SK-N-DZ (cell line): ENCODE data around the gene ITGAD. TPM values are rescaled to one million over a fixed set of nuclear protein-coding genes. Genes with fewer than 3 reads are reported as not detected.

Experiments
- DNase-seq: peaks from one replicate; pipeline ENCODE4 v3.0.0-alpha.2; 2015; ENCODE audit warnings: low spot score
- polyA plus RNA-seq, 2 experiments: library from polyadenylated mRNA; depleted of rRNA; stranded (reverse); fragments of >200 nt; gene quantifications; 2 replicates each; pipeline ENCODE4 v1.2.3, GENCODE V29; 2014

Gene ITGAD
- not detected in 2 replicates for polyA plus RNA-seq (2014; cell fraction: cytosol; rRNA removed)
- not detected in 2 replicates for polyA plus RNA-seq (2014; cell fraction: nucleus; rRNA removed)

DNA sequence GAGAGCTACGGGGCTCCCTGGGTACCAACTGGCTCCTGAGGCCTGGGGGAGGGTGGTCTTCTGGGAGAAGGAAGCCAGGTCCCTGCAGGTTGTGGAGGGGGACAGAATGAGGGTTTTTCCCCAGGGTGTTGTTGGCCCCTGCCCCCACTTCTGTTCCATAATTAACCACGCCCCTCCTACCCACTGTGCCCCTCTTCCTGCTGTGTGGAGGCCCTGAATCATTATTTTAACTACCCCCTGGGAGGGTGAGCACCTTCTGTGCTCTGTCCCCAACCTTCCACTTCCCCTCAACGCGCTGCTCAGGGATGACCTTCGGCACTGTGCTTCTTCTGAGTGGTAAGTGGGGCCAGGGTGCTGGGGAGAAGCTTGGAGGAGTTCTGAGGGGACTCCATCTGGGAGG is at the start of gene ITGAD:
Gene ITGAD (plus strand): TSS at position 280 of the 400 bp plus-strand sequence. CDS start 26 bp downstream, at position 306.
- DNase-seq, result no peak

DNA sequence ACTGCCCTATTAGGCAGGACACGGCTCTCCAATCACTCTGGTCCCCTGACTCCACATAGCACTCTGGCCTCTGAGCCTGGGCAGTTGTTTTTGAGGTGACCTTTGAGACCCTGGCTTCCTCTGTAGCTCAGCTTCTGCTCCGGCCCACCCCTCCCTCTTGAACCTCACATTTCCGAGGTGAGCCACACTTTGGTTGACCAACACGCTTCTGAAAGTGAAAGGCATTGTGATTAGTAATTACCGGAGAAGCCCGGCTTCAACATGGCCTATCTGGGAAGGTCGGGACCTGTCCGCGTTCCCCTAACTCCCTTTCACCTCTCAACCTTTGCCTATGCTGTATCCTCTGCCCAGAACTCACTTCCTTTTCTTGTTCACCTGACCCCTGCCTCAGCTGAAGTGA is 48.4 kb upstream of the ITGAD start:
- no peak for DNase-seq

DNA sequence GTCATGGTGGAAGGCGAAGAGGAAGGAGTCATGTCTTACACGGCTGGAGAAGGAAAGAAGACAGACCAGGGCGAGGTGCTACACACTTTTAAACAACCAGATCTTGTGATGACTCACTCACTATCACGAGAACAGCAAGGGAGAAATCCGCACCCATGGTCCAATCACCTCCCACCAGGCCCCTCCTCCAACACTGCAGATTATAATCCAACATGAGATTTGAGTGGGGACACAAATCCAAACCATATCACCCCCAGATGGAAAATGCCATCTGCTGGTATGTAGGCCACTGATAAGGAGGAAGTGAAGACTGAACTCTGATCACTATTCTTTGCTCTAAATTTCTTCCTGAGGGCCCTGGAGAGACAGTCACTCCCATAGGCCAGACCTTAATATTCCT is 45.7 kb upstream of the ITGAD start:
- no peak for DNase-seq

DNA sequence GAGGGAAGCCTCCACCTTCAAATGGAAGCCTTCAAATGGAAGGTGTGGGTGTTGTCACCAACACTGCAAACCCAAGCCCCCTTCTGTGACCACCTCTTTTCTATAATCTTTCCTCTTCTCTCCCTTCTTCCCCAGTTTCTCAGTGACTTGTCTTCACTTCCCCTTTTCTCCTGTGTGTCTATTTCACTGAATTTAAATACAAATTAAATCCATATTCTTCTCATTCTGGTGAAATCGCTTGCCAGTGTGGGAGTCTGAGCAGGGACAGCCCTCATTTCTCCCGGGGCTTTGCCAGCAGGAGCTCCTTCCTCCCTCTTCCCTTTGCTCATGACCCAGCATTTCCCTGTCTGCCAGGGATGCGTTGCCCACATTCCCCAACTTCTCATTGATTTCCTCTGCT is 44.6 kb upstream of the ITGAD start:
- no peak for DNase-seq

DNA sequence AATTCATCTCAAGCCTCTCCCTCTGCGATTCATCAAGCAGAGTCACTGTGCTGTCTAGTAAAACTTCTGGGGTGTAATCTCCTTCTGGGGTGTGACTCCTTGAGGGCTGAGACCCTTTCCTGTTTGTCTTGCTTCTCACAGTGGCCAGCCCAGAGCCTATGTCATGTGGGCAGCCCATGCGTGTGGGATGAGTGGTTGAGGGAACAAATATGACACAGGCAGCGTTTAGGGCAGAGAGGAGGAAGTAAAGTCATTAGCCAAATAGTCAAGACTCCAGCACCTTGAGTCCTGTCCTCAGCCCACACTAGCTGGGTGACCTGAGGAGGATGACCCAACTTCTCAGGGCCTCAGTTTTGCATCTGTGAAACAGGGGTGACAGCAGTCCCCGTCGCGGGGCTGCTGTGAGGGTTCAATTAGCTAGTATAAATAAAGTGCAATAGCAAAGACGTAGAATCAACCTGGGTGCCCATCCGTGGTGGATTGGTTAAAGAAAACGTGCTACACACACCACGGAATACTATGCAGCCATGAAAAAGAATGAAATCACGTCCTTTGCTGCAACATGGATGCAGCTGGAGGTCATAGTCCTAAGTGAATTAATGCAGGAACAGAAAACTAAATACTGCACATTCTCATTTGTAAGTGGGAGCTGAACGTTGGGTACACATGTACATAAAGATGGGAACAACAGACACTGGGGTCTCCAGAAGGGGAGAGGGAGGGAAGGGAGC is 42.7 kb upstream of the ITGAD start:
- no peak for DNase-seq

DNA sequence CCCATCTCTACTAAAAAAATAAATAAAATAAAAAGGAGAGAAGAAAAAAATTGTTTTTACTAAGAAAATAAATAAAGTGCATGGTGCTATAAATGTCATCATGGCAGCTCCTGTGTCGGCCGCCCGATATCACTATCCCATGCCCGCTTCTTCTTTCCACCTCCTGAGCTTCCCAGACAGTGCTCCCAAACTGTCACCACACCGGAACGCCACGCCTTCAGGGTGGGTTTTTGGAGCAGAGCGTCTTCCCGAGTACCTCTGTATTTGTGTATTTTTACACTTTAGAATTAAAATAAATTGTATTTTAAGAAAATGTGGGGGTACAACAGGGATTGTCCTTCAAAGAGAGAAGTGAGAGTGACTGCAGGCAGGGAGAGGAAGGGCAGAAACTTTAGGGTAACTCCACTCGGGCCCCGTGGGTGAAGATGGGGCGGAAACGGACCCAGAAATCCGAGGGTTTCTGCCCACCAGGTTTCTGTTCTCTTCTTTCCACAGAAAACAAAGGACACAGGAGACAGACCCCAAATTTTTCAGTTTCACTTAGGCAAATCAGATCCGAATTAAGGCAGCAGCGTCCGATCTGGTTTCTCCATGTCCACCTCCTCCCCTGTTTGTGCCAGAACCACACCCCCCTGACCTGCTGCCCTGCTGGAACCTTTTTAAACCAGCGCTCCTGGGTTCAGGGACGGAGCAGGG is 41.7 kb upstream of the ITGAD start:
- no peak for DNase-seq

DNA sequence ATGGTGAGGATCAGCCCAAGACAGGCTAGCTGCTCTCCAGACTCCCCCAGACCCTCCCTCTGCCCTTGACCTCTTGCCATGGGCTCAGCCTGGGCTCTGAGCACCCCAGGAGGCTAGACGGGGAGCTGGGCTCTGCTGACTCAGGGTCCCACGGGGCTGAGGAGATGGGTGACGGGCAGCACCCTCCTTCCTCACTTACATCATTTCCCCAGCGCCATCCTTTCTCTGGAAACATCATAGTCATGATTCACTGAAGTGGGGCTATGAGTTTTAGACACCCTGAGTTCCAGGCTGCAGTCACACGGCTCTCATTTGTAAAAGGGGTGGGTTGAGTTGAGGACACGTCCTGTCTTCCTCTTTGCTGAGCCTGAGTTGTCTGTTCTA is 41.2 kb upstream of the ITGAD start:
- no peak for DNase-seq

DNA sequence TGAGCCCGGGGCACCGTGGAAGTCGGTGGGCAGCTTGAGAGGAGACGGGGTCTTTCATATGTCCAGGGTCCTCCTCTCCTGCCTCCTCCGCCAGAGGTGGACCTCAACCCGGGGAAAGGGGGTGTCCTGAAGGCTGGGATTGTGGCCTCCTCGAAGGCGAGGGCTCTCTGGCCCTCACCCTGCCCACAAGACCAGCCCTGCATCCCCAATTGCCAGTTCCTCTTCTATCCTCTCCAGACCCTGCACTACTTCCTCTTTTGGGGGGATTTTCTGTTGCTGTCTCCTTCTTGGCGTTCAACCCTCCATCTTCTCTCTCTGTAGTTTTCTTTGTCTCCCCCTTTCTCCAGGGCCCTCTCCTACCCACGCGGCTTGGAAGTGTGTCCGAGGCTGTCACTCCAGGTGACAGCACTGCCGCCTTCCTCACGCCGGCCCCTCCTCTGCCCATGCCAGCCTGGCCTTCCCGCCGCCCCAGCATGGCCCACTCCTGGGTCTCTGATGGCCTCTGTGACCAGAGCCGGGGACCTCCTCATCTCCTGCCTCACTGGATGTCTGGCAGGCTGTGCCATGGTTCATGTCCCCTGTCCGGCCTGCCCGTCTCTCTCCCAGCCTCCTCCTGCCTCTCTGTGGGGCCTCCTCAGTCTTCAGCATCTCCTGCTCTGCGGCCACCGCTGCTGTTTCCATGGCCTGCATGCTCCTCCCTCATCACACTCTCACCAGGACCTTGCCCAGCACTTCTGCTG is 40.6 kb upstream of the ITGAD start:
- DNase-seq, result no peak

DNA sequence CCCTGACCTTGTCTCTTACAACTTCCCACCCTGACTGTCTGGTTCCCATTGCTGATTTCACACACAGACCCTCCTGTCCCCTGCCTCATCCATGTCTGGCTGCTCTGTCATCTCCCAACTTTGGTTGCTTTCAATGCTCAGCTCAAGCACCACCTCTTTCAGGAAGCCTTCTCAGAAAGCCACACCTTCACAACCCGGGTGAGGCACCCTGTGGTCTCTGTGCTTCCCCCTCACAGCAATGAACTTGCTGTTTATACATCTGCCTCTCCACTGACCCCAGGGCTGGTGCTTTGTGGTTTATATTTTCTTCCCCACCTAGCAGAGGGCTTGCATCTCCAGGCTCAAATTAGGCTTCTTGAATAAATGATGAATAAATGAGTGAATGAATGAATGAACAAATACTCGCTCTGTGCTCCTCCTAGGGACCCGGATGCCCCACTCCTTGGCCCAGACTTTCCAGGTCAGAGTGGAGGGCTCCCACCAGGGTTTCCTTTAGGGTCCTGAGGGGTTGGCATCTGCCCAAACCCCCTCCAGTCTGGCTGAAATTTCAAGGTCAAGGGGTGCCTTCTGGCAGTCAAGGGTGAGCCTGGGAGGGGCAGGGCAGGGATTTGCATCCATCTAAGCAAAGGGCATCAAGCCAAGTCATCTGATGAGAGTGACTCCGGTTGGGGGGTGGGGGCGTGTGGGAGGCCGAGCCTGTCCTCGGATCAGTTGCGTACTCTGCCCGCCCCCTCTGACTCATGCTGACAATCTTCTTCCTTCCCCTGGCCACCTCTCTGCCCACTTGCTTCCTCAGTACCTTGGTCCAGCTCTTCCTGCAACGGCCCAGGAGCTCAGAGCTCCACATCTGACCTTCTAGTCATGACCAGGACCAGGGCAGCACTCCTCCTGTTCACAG is 38.5 kb upstream of the ITGAD start, which contains the start of gene ITGAX:
Gene ITGAX (plus strand): TSS at position 783 of the 898 bp plus-strand sequence. CDS start 79 bp downstream, at position 862.
- DNase-seq, result no peak

DNA sequence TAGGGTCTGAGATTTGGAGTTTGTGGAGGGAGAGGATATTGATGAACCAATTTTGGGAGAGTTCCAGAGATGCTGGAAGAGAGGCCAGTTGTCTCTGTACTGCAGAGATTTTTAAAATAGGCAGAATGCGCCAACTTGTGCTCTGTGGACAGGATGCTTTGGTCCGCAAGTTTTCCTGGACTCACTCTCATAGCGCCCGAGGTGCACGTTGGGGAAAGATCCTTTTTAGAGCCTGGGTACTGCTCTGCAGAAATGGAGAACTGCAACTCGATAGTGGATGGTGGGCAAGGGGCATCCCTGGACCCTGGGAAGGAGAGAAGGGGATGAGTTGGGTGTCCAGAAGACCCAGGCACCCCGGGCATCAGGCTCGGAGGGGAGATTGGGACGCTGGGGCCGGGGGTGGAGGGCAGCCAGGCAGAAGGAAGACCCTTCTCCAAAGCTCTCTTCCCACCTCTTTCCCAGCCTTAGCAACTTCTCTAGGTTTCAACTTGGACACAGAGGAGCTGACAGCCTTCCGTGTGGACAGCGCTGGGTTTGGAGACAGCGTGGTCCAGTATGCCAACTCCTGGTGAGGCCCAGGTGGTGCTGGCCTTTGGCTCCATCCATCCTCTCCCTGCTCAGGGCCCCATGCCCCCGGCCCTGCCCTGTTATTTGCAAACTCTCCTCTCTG is 37.6 kb upstream of the ITGAD start:
- DNase-seq, result no peak

DNA sequence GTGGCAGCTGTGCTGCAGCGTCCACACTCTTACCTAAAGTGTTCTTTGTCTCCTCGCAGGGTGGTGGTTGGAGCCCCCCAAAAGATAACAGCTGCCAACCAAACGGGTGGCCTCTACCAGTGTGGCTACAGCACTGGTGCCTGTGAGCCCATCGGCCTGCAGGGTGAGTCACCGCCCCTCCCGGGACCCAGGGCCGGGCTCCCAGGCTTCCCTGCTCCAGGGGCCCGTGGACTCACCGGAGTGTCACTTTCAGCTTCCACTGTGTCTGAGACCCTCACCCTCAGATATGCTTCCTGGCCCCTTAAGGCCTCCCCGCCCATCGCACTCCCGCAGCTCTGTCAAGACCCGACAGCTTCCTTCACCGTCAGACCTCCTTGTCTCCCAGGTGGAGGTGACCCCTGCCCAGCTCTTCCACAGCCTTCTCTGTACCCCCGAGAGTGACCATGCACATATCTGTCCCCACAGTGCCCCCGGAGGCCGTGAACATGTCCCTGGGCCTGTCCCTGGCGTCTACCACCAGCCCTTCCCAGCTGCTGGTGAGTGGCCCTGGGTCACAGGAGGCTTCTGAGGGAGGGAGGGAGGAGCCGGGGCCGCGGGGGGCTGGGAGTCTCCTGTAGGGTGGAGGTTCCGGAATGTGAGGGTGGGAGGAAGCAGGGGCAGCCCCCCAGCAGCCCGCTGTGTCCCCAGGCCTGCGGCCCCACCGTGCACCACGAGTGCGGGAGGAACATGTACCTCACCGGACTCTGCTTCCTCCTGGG is 36.4 kb upstream of the ITGAD start:
- no peak for DNase-seq

DNA sequence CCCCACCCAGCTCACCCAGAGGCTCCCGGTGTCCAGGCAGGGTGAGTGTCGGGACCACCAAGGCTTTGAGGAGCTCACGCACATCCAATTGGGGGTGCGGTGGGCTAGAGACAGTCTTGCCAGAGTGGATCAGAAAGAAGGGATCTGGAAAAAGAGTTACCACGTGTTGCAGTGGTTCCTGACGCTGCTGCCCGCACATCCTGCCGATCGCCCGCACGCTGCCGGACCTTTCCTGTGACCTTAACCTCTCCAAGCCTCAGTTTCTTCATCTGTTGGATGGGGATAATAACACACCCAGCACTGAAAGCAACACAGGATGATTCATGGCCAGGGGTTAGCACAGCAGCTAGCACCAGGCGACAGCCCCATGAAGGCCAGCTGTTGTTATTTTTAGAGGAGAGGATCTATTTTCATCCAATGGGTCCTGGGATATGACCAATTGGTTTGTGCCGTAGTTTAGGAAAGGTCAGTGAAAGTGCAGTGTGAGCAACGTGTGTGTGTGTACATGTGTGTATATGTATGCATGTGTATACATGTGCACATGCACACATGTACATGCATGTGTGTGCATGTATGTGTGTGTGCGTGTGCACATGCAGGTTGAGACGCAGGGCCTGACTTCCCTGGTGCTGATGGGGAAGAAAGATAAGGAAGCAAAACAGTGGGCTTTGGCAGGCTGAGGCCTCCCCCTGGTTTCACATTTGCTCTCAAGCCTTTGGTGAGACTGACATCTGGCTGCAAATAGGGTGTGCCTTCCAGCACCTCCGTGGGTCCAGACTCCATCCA is 35.6 kb upstream of the ITGAD start:
- DNase-seq, result no peak

DNA sequence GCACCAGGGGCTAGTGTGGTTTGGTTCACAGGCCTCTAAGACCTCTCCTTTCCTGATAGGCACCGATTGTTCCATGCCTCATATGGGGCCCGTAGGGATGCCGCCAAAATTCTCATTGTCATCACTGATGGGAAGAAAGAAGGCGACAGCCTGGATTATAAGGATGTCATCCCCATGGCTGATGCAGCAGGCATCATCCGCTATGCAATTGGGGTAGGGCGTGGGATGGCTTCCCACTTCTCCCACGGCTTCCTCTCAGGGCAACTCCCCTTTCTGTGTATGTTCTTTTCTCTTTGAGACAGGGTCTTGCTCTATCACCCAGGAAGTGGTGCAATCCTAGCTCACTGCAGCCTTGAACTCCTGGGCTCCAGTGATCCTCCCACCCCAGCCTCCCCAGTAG is 32.9 kb upstream of the ITGAD start:
- DNase-seq, result no peak

DNA sequence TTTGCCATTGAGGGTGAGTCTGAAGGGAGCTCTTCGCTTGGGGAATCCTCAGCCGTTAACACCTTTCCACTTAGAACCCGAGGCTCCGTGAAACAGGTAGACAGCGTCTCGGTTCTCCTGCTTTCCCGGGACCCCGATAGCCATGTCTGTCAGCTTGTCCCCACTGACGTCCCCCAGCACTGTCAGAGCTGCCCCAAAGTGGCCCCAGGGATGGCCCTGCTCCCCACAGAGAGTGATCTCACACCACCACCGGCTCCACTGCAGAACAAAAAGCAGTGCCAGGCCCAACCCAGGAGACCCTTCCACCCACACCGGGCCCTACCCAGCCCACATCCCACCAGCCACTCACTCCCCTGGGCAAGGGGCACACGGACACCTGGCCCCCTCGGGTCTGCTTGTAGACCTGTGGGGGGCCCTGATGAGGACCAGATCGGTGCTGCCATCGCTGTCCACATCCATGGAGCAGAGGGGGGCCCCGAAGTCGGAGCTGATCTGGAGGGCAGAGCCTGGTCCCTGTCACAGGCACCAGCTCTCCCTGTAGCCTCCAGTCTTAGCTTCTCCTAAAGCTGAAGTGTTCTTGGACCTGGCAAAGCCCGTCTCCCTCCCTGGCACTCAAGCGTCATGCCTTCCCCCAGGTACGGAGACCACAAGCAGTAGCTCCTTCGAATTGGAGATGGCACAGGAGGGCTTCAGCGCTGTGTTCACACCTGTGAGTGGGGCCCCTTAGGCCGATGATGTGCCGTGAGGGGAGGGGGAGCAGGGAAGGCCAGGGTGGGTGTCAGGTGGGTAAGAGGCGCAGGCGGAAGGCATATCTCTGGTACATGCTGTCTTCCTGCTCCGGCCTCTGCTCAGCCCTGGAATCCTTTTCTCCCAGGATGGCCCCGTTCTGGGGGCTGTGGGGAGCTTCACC is 31.7 kb upstream of the ITGAD start:
- DNase-seq, result no peak

DNA sequence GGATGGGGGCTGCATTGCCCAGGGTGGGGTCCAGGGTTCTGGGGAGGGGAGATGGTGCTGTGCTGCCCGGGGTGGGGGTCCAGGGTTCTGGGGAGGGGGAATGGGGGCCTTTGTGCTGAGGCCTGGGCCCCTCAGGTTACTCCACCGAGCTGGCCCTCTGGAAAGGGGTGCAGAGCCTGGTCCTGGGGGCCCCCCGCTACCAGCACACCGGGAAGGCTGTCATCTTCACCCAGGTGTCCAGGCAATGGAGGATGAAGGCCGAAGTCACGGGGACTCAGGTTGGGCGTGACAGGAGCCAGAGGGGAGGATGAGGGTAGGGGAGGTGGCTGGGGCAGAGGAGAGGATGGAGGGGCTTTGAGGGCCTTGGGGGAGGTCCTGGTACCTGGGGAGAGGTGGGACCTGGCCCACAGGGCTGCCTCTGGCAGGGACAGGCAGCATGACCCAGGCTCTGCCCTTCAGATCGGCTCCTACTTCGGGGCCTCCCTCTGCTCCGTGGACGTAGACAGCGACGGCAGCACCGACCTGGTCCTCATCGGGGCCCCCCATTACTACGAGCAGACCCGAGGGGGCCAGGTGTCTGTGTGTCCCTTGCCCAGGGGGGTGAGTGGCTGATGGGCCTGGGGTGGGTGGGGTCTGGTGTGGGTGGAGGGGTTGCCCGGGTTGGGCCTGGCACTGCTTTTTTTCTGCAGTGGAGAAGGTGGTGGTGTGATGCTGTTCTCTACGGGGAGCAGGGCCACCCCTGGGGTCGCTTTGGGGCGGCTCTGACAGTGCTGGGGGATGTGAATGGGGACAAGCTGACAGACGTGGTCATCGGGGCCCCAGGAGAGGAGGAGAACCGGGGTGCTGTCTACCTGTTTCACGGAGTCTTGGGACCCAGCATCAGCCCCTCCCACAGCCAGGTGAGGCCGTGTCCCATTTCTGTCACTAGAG is 30.4 kb upstream of the ITGAD start:
- DNase-seq, result no peak

DNA sequence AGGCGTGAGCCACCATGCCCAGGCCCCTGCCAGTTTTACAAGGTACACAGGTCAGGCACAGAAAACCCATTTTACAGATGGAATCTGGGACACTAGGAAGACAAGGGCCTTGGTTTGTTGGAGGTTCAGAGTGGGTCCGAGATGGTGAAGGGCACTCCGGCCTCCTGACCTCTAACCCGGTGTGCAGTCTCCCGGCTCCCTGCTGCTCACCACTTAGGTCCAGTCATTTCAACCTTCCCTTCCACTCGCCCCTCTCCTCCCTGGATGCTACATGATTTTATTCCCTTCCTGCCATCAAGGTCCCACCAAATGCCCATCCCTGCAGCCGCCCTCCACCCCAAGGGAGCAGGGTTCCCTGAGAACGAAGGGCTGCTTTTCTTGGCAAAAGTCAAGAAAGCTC is 29.4 kb upstream of the ITGAD start:
- DNase-seq, result no peak

DNA sequence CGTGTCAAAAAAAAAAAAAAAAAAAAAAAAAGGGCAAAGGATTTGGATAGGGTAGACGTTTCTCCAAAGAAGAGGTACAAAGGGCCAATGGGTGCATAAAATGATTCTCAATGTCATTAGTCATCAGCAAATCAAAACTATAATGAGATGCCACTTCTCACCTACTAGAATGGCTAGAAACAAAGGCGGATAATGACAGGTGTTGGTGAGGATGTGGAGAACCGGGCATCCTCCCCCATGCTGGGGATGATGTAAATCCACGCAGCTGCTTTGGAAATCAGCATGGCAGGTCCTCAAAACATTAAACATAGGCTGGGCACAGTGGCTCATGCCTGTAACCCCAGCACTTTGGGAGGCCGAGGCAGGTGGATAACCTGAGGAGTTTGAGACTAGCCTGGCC is 28.7 kb upstream of the ITGAD start:
- DNase-seq, result no peak
